Gastrocnemius medialis (tissue), 4 donors: ENCODE data around the gene BLMH. TPM values are rescaled to one million over a fixed set of nuclear protein-coding genes. Genes with fewer than 3 reads are reported as not detected.

Experiments
- ATAC-seq, 2 donors: fragments of 150-250 bp; one replicate each; pipeline ENCODE4 v1.9.1; 2016
- DNase-seq, 2 donors: peaks; one replicate each; pipeline ENCODE4 v3.0.0-alpha.2; 2019
- H3K27ac ChIP-seq, 4 donors: fragments of 200-600 bp; sonication (generic); 1 replicate in 1 of 4; 2 replicates in 3 of 4; pipeline ENCODE4 v1.5.1; 2016 to 2018; ENCODE audit warnings: mild to moderate bottlenecking in 2 of 4, moderate library complexity in 1 of 4
- H3K27me3 ChIP-seq, 3 donors: fragments of 200-600 bp; sonication (generic) in 2 of 3; 1 replicate in 1 of 3; 2 replicates in 2 of 3; pipeline versions ENCODE4 v1.5.1 to v1.6.0; 2016 to 2019; ENCODE audit warnings: mild to moderate bottlenecking in 1 of 3, moderate library complexity in 1 of 3
- H3K36me3 ChIP-seq, 2 donors: fragments of 200-600 bp; sonication (generic) in 1 of 2; one replicate each; pipeline ENCODE4 v1.5.1; 2017 to 2018
- H3K4me1 ChIP-seq, 2 donors: fragments of 200-600 bp; sonication (generic) in 1 of 2; one replicate each; pipeline ENCODE4 v1.5.1; 2016 to 2017; ENCODE audit warnings: mild to moderate bottlenecking in 2 of 2
- H3K4me3 ChIP-seq, 4 donors: fragments of 200-600 bp; sonication (generic) in 3 of 4; 1 replicate in 1 of 4; 2 replicates in 3 of 4; pipeline ENCODE4 v1.5.1; 2016 to 2019; ENCODE audit warnings: mild to moderate bottlenecking in 2 of 4
- H3K9me3 ChIP-seq, 3 donors: fragments of 200-600 bp; sonication (generic) in 2 of 3; 1 replicate in 1 of 3; 2 replicates in 2 of 3; pipeline ENCODE4 v1.5.1; 2016 to 2019
- POLR2A ChIP-seq, 2 donors: fragments of 450-650 bp; IDR thresholded peaks; one replicate each; pipeline ENCODE4 v1.6.1; 2017; ENCODE audit warnings: antibody characterized with exemption in 2 of 2, mild to moderate bottlenecking in 2 of 2, moderate library complexity in 2 of 2
- in situ Hi-C, 4 donors: fragments of 200-750 bp; cut with MboI; loops; one replicate each; pipeline versions ENCODE4 v1.15.0 to v1.8.0; 2017; ENCODE audit warnings: low sequenced_read_pairs in 4 of 4
- intact Hi-C: fragments of 100-400 bp; cut with DNase I; formaldehyde crosslinking; loops from one replicate; pipeline ENCODE4 v1.15.1; 2023; ENCODE audit warnings: low total_unique reads
- total RNA-seq, 4 donors: library from RNA; depleted of rRNA; stranded (reverse); fragments of >200 nt; gene quantifications; one replicate each; pipeline versions ENCODE4 v1.1.0 to v1.2.3, GENCODE V29; 2016
- TF ChIP-seq, protein P1 (sequence below), 5 experiments: fragments of 450-650 bp in 3 of 5; fragments of 200-600 bp in 2 of 5; sonication (generic) in 2 of 5; IDR thresholded peaks in 4 of 5; conservative IDR thresholded peaks in 1 of 5; 1 replicate in 4 of 5; 2 replicates in 1 of 5; pipeline ENCODE4 v1.5.1; 2016 to 2019; ENCODE audit warnings: antibody characterized with exemption in 5 of 5, mild to moderate bottlenecking in 3 of 5, moderate library complexity in 3 of 5

BLMH gene, protein sequence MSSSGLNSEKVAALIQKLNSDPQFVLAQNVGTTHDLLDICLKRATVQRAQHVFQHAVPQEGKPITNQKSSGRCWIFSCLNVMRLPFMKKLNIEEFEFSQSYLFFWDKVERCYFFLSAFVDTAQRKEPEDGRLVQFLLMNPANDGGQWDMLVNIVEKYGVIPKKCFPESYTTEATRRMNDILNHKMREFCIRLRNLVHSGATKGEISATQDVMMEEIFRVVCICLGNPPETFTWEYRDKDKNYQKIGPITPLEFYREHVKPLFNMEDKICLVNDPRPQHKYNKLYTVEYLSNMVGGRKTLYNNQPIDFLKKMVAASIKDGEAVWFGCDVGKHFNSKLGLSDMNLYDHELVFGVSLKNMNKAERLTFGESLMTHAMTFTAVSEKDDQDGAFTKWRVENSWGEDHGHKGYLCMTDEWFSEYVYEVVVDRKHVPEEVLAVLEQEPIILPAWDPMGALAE
- total RNA-seq = 10 to 100 TPM in 3 of 4 donors, 1 to 10 TPM in 1; 7.4 to 17.7 (median 16.7) TPM

DNA sequence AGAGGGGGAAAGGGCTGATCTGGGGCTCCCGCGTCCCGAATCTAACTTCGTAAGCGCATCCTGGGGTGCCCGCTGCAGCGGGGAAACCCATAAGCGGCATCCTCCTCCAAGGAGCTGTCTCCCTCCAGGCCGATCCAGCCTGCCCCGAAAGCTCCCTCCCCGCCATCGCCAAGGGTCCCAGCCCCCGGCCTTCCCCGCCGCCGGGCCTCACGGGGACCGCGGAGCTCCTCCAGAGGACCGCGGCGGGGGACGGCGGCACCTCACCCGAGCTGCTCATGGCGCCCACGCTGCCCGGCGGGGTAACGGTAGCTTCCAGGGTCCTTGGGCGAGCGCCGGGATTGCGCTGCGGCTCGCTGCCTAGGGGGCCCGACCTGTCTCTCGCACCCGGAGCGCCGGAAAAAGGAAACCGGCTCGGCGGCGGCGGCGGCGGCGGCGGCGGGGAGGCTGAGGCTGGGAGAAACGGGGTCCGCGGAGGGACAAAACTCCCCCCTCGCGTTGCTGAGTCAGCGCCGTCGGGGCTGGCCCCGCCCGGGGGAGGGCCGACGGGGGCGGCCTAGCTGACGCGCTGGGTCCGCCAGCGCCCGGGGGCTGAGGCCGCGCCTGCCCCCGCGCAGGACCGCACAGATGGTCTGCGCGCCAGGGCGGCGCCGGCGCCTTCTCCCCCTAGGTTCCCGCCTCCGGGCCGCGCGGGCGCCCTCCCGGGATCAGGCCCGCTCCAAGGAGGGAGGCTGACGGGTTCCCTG lies at the start of gene BLMH:
TSS of gene BLMH (minus strand) at position 402 of the 743 bp plus-strand sequence. CDS start at position 277, 125 bp downstream.
- Histone ChIP-seq H3K4me1 (peaks cover 12 to 17% of the 10 kb centered on the region in 2 donors), H3K27ac (peak within 1 kb of the TSS; percentile 64 to 71 (median 70)), H3K4me3 (peak within 1 kb of the TSS; percentile 71 to 95 (median 84)), H3K27me3 (no peaks in the 10 kb centered on the region), H3K36me3 (peaks cover 0 to 18% of the 10 kb centered on the region in 2 donors), H3K9me3 (no peaks in the 10 kb centered on the region)
- TF ChIP-seq, protein P1, sequence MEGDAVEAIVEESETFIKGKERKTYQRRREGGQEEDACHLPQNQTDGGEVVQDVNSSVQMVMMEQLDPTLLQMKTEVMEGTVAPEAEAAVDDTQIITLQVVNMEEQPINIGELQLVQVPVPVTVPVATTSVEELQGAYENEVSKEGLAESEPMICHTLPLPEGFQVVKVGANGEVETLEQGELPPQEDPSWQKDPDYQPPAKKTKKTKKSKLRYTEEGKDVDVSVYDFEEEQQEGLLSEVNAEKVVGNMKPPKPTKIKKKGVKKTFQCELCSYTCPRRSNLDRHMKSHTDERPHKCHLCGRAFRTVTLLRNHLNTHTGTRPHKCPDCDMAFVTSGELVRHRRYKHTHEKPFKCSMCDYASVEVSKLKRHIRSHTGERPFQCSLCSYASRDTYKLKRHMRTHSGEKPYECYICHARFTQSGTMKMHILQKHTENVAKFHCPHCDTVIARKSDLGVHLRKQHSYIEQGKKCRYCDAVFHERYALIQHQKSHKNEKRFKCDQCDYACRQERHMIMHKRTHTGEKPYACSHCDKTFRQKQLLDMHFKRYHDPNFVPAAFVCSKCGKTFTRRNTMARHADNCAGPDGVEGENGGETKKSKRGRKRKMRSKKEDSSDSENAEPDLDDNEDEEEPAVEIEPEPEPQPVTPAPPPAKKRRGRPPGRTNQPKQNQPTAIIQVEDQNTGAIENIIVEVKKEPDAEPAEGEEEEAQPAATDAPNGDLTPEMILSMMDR (IDR thresholded peaks at IDR 0.05 in 4 of 5, conservative IDR thresholded peaks at IDR 0.05 in 1 of 5) = no peak
- peak; percentile 59 to 65 for TF ChIP-seq POLR2A (IDR thresholded peaks at IDR 0.05)
- DNase-seq (peak; percentile 32 to 56), ATAC-seq (peak; percentile 87 to 88)
- intact Hi-C loops = loop anchor here (5.0 kb wide), 2 partner anchors 86 to 174 kb away; partner anchors contain the start of genes CPD and NSRP1
- in situ Hi-C loops = loop anchor here in 1 of 4 donors (25.0 kb wide), 1 partner anchor 179 kb away; the partner anchor contains the start of gene NSRP1

DNA sequence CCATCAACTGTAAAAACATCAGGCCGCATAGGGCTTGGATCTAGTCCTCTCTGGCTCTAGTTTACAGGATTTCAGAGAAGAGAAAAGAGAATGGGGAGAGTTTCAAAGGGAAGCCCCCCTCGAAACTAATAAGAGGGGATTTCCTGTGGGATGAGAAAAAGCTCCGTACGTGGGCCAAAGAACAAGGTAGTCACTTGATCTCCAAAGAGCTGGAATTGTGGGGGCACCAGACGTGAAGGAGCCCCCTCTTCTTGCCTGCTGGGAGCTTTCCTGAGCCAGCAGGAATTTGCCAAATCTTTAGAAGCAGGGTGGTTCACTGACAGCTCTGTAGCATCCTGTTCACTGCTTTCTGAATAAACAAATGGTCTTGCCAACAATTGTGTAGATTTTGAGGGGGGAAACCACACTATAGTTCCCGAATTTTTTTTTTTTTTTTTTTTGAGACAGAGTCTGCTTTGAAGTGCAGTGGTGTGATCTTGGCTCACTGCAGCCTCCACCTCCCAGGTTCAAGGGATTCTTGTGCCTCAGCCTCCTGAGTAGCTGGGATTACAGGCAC lies 49.1 kb upstream of the BLMH start:
- intact Hi-C loops = loop anchor here (2.0 kb wide), 1 partner anchor 40 kb away; no protein-coding TSS in a partner anchor
- H3K9me3 ChIP-seq = no peaks in the 10 kb centered on the region
- in situ Hi-C loops = no loop called here
- peak in 1 of 2 donors; percentile 11 for ATAC-seq
- TF ChIP-seq, protein P1 (IDR thresholded peaks at IDR 0.05 in 4 of 5, conservative IDR thresholded peaks at IDR 0.05 in 1 of 5) = no peak
- TF ChIP-seq POLR2A (IDR thresholded peaks at IDR 0.05) = no peak
- no peak overlapping the region for H3K4me3 ChIP-seq
- DNase-seq = no peak
- H3K4me1 ChIP-seq = peaks cover 0 to 17% of the 10 kb centered on the region in 2 donors
- no peaks in the 10 kb centered on the region for H3K36me3 ChIP-seq
- H3K27me3 ChIP-seq = no peaks in the 10 kb centered on the region
- H3K27ac ChIP-seq = peak overlapping the region in 3 of 4 donors; percentile 49 to 63 (median 61)

DNA sequence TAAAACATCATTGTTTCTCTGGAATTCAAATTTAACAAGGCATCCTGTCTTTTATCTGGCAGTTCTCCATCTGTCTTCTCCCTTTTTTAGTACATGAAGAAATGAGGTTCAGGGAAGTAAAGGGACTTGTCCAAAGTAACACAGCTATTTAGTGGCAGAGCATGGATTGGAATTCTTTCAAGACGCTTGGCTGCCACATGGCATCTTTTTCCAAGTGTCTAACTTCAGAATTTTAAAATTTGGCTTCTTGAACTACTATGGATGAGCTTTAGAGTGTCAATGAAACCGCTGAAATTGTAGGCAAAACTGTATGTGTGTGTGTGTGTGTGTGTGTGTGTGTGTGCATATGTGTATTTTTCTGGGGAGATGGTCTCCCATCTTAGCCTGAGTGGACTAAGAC lies 47.3 kb upstream of the BLMH start:
- no peak for ATAC-seq
- H3K27me3 ChIP-seq = no peaks in the 10 kb centered on the region
- intact Hi-C loops (loop anchor here (10.0 kb wide), 1 partner anchor 234 kb away; no protein-coding TSS in a partner anchor), in situ Hi-C loops (no loop called here)
- TF ChIP-seq, protein P1 (IDR thresholded peaks at IDR 0.05 in 4 of 5, conservative IDR thresholded peaks at IDR 0.05 in 1 of 5) = no peak
- no peak for TF ChIP-seq POLR2A (IDR thresholded peaks at IDR 0.05)
- peaks cover 0 to 4% of the 10 kb centered on the region in 2 donors for H3K4me1 ChIP-seq
- DNase-seq = no peak
- H3K9me3 ChIP-seq = no peaks in the 10 kb centered on the region
- no peak overlapping the region for H3K4me3 ChIP-seq
- H3K36me3 ChIP-seq = no peaks in the 10 kb centered on the region
- no peak overlapping the region for H3K27ac ChIP-seq

DNA sequence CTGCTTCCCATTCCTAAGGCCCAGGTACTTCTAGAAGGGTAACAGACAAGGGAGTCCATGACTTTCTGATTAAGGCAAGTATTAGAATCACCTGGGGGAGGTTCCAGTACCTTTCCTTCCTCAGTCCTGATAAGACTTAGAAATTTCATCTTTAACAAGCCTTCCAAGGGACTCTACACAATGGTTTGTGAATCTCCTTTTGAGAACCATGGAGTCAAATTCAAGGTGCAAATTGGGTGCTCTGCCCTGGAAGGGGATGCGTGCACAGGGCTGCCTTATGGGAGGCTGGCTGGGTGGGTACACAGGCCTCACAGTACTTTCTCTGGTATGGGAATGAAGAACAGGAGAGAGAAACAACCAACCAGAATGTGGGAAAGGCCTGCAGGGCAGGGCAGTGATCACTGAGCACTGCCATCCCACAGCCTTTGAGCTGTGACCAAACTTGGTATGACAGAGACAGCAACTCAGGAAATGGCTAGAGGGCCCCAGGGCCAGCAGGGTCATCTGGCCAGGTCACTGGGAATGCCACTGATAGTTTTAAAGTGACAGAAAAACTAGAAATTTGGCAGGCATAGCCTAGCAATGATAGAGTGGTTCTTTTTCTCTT lies 45.8 kb upstream of the BLMH start:
- in situ Hi-C loops (no loop called here), intact Hi-C loops (loop anchor here (10.0 kb wide), 1 partner anchor 233 kb away; no protein-coding TSS in a partner anchor)
- no peak for DNase-seq
- no peak overlapping the region for H3K4me3 ChIP-seq
- no peaks in the 10 kb centered on the region for H3K27me3 ChIP-seq
- H3K36me3 ChIP-seq = no peaks in the 10 kb centered on the region
- peaks cover 0 to 3% of the 10 kb centered on the region in 2 donors for H3K4me1 ChIP-seq
- TF ChIP-seq POLR2A (IDR thresholded peaks at IDR 0.05) = no peak
- TF ChIP-seq, protein P1 (IDR thresholded peaks at IDR 0.05 in 4 of 5, conservative IDR thresholded peaks at IDR 0.05 in 1 of 5) = no peak
- no peak overlapping the region for H3K27ac ChIP-seq
- no peak for ATAC-seq
- H3K9me3 ChIP-seq = no peaks in the 10 kb centered on the region
